ENCODE results near the gene THSD4. TPM values are rescaled to one million over a fixed set of nuclear protein-coding genes. Genes with fewer than 3 reads are reported as not detected.
A peak's percentile ranks its signal among the peaks of the same experiment; 100 is the strongest.
"Not testable (repeated sequence)": the region's sequence is repeated elsewhere in the genome, so short reads cannot be mapped to it uniquely, and the experiment has no call there.

Gene THSD4
- total RNA-seq, 4 donors from 2014 or later, result 23.0 to 68.5 (median 48.6) TPM

- DNase-seq, result no peak
- no peaks in the 10 kb centered on the region for H3K27me3 ChIP-seq
- no peak overlapping the region for H3K4me3 ChIP-seq (replicated peaks in 1 of 3)
- TF ChIP-seq POLR2A (IDR thresholded peaks at IDR 0.05), result no peak
- TF ChIP-seq, protein P1, sequence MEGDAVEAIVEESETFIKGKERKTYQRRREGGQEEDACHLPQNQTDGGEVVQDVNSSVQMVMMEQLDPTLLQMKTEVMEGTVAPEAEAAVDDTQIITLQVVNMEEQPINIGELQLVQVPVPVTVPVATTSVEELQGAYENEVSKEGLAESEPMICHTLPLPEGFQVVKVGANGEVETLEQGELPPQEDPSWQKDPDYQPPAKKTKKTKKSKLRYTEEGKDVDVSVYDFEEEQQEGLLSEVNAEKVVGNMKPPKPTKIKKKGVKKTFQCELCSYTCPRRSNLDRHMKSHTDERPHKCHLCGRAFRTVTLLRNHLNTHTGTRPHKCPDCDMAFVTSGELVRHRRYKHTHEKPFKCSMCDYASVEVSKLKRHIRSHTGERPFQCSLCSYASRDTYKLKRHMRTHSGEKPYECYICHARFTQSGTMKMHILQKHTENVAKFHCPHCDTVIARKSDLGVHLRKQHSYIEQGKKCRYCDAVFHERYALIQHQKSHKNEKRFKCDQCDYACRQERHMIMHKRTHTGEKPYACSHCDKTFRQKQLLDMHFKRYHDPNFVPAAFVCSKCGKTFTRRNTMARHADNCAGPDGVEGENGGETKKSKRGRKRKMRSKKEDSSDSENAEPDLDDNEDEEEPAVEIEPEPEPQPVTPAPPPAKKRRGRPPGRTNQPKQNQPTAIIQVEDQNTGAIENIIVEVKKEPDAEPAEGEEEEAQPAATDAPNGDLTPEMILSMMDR (IDR thresholded peaks at IDR 0.05), result no peak
- intact Hi-C loops (cut with DNase I), result no loop called here
- 65 to 95% methylated on average over 2 to 3 of the region's 3 CpGs for WGBS, 2 donors
- H3K4me1 ChIP-seq, result peaks cover 0 to 6% of the 10 kb centered on the region in 2 donors
- H3K36me3 ChIP-seq, result no peaks in the 10 kb centered on the region
- H3K9me3 ChIP-seq, result no peaks in the 10 kb centered on the region
- no peak overlapping the region for H3K27ac ChIP-seq
Observed at GRCh38 chr15:71437404-71437803, 322.1 kb downstream of the THSD4 start.

GRCh38 chr15:71437919-71438318 is 322.6 kb downstream of the THSD4 start:
- intact Hi-C loops (cut with DNase I), result no loop called here
- no peaks in the 10 kb centered on the region for H3K36me3 ChIP-seq
- no peak for DNase-seq
- no peaks in the 10 kb centered on the region for H3K27me3 ChIP-seq
- no peak overlapping the region for H3K4me3 ChIP-seq (replicated peaks in 1 of 3)
- peaks cover 0 to 6% of the 10 kb centered on the region in 2 donors for H3K4me1 ChIP-seq
- H3K9me3 ChIP-seq, result no peaks in the 10 kb centered on the region
- no peak overlapping the region for H3K27ac ChIP-seq
- WGBS, 2 donors, result 87 to 97% methylated on average over 4 of the region's 4 CpGs
- TF ChIP-seq POLR2A (IDR thresholded peaks at IDR 0.05), result no peak
- TF ChIP-seq, protein P1 (IDR thresholded peaks at IDR 0.05), result no peak

DNA sequence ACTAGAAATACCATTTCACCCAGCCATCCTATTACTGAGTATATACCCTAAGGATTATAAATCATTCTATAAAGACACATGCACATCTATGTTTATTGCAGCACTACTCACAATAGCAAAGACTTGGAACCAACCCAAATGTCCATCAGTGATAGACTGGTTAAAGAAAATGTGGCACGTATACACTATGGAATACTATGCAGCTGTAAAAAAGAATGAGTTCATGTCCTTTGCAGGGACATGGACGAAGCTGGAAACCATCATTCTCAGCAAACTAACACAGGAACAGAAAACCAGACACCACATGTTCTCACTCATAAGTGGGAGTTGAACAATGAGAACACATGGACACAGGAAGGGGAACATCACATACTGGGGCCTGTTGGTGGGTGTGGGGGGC is 324.2 kb downstream of the THSD4 start:
- H3K4me3 ChIP-seq (replicated peaks in 1 of 3); DNase-seq; H3K4me1 ChIP-seq; intact Hi-C loops (cut with DNase I); H3K36me3 ChIP-seq; H3K9me3 ChIP-seq; H3K27ac ChIP-seq; H3K27me3 ChIP-seq: not testable (repeated sequence)
- WGBS, 2 donors, result 95 to 98% methylated on average over 2 of the region's 2 CpGs

DNA sequence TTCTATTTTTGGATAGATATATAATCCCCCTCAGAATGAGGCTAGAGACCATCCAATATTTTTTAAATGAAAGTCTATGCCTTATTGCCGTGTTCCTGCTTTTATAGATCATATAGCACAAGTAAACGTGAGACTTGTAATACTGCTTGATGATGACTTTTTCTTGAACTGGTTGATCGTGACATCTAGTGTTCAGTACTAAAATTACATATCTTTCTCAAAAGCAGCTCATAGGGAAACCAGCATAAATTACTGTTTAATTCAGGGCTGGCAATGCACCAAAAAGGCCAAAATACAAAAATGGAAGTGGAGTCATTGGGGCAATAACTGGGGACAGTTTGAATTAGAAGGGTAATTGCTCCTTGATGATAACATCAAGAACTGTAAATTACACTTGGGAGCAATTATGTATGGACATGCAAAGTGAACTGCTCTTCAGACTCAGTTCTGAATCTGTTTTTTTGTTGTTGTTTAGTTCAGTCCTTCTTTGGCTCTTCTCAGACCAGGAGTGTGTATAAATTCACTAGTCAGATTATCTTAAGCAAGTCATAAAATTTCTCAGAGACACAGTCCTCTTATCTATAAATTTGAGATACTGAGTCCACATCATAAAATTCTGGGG is 325.3 kb downstream of the THSD4 start:
- TF ChIP-seq POLR2A (IDR thresholded peaks at IDR 0.05), result no peak
- TF ChIP-seq, protein P1 (IDR thresholded peaks at IDR 0.05), result peak in 5 of 6 experiments; percentile 45 to 85 (median 58)
- WGBS, 2 donors, result 2 to 3% methylated on average over 3 of the region's 3 CpGs
- Histone ChIP-seq H3K4me3 (replicated peaks in 1 of 3) (no peak overlapping the region), H3K36me3 (no peaks in the 10 kb centered on the region), H3K9me3 (no peaks in the 10 kb centered on the region), H3K27me3 (no peaks in the 10 kb centered on the region), H3K4me1 (peaks cover 0 to 6% of the 10 kb centered on the region in 2 donors), H3K27ac (no peak overlapping the region)
- intact Hi-C loops (cut with DNase I), result loop anchor here (5.0 to 10.0 kb wide), 2 partner anchors 323 to 426 kb away; partner anchors contain the start of gene THSD4
- DNase-seq, result no peak

GRCh38 chr15:71443538-71443937 is 328.3 kb downstream of the THSD4 start:
- no peaks in the 10 kb centered on the region for H3K27me3 ChIP-seq
- intact Hi-C loops (cut with DNase I), result loop anchor here (5.0 to 10.0 kb wide), 2 partner anchors 326 to 429 kb away; partner anchors contain the start of gene THSD4
- no peak overlapping the region for H3K4me3 ChIP-seq (replicated peaks in 1 of 3)
- H3K4me1 ChIP-seq, result peaks cover 0 to 3% of the 10 kb centered on the region in 2 donors
- DNase-seq, result peak; percentile 53 to 61
- no peaks in the 10 kb centered on the region for H3K36me3 ChIP-seq
- no peak for TF ChIP-seq POLR2A (IDR thresholded peaks at IDR 0.05)
- TF ChIP-seq, protein P1 (IDR thresholded peaks at IDR 0.05), result peak; percentile 63 to 86 (median 76)
- WGBS, 2 donors, result 19 to 21% methylated on average over 4 of the region's 4 CpGs
- H3K9me3 ChIP-seq, result no peaks in the 10 kb centered on the region
- H3K27ac ChIP-seq, result no peak overlapping the region

Data from thyroid gland (tissue), 4 donors.